Stimulated activated memory B cell treated with anti-CD40 and anti-IgM and Interleukin-4, amounts not matched to agents 10 μg/mL and 1 μg/mL and 100 μg/mL, for 72 hours (primary cell): Measurements from ENCODE around the gene COL20A1.
"Not testable (repeated sequence)": the region's sequence is repeated elsewhere in the genome, so short reads cannot be mapped to it uniquely, and the experiment has no call there.

Source experiments
- ATAC-seq: fragments of 150-1000 bp; cut with Tn5 transposase; 2 replicates; pipeline ENCODE4 v1.10.0; 2021
- H3K27ac Mint-ChIP-seq: one replicate; pipeline ENCODE4 v1.8.0; 2022; ENCODE audit warnings: mild to moderate bottlenecking, mixed read lengths
- H3K27me3 Mint-ChIP-seq: one replicate; pipeline ENCODE4 v1.8.0; 2022; ENCODE audit warnings: mixed read lengths
- H3K36me3 Mint-ChIP-seq: one replicate; pipeline ENCODE4 v1.8.0; 2022; ENCODE audit warnings: mixed read lengths
- H3K4me1 Mint-ChIP-seq: one replicate; pipeline ENCODE4 v1.8.0; 2022; ENCODE audit warnings: mixed read lengths
- H3K4me3 Mint-ChIP-seq: one replicate; pipeline ENCODE4 v1.8.0; 2022; ENCODE audit warnings: mild to moderate bottlenecking, moderate library complexity, mixed read lengths
- H3K9me3 Mint-ChIP-seq: one replicate; pipeline ENCODE4 v1.8.0; 2022; ENCODE audit warnings: mixed read lengths

Gene COL20A1

GRCh38 chr20:63301671-63302070, 8.7 kb downstream of the COL20A1 start:
- Mint-ChIP-seq H3K36me3 (no peaks in the 10 kb centered on the region), H3K27ac (no peak overlapping the region), H3K27me3 (peaks cover 59% of the 10 kb centered on the region), H3K9me3 (peaks cover 11% of the 10 kb centered on the region), H3K4me3 (no peak overlapping the region), H3K4me1 (no peaks in the 10 kb centered on the region)
- ATAC-seq, result no peak

GRCh38 chr20:63303095-63303666, 10.2 kb downstream of the COL20A1 start:
- H3K4me3 Mint-ChIP-seq, result no peak overlapping the region

DNA sequence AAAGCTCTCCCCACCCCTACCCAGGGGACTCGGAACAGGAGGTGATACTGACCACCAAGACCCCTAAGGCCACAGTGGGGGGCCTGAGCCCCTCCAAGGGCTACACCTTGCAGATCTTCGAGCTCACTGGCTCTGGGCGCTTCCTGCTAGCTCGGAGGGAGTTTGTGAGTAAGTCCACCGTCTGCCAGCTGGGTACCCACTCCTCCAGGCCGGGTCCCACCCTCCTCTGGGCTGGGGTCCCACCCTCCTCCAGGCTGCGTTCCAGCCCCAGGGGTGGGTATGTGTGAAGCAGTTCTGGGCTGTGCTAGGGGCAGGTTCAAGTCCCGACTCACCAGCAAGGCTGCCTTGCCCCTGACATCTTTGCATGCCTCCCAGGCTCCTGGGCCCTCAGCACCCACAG, 12.4 kb downstream of the COL20A1 start:
- ATAC-seq, result no peak

More at GRCh38 chr20:63303095-63303666, 10.2 kb downstream of the COL20A1 start:
- no peak overlapping the region for H3K27ac Mint-ChIP-seq
- H3K27me3 Mint-ChIP-seq, result peaks cover 45% of the 10 kb centered on the region
- H3K36me3 Mint-ChIP-seq, result no peaks in the 10 kb centered on the region
- no peaks in the 10 kb centered on the region for H3K4me1 Mint-ChIP-seq
- no peak for ATAC-seq
- peaks cover 11% of the 10 kb centered on the region for H3K9me3 Mint-ChIP-seq

GRCh38 chr20:63305933-63306672, 13.1 kb downstream of the COL20A1 start:
- peaks cover 37% of the 10 kb centered on the region for H3K27me3 Mint-ChIP-seq
- not testable (repeated sequence) for ATAC-seq, H3K4me3 Mint-ChIP-seq, H3K4me1 Mint-ChIP-seq, H3K27ac Mint-ChIP-seq, H3K9me3 Mint-ChIP-seq, H3K36me3 Mint-ChIP-seq

More for the DNA sequence above, 12.4 kb downstream of the COL20A1 start:
- Mint-ChIP-seq H3K27me3 (peaks cover 37% of the 10 kb centered on the region), H3K9me3 (peaks cover 7% of the 10 kb centered on the region), H3K4me1 (no peaks in the 10 kb centered on the region), H3K27ac (no peak overlapping the region), H3K36me3 (no peaks in the 10 kb centered on the region), H3K4me3 (no peak overlapping the region)

- Mint-ChIP-seq H3K27me3 (peaks cover 29% of the 10 kb centered on the region), H3K4me1 (no peaks in the 10 kb centered on the region), H3K9me3 (peaks cover 3% of the 10 kb centered on the region), H3K4me3 (no peak overlapping the region), H3K36me3 (no peaks in the 10 kb centered on the region), H3K27ac (no peak overlapping the region)
- no peak for ATAC-seq
Measured at GRCh38 chr20:63306673-63307537, 13.9 kb downstream of the COL20A1 start.

- Mint-ChIP-seq H3K4me1 (no peaks in the 10 kb centered on the region), H3K4me3 (no peak overlapping the region), H3K27me3 (peaks cover 23% of the 10 kb centered on the region), H3K36me3 (no peaks in the 10 kb centered on the region), H3K27ac (no peak overlapping the region), H3K9me3 (peaks cover 3% of the 10 kb centered on the region)
- no peak for ATAC-seq
Measured at GRCh38 chr20:63307538-63308217, 14.7 kb downstream of the COL20A1 start.

DNA sequence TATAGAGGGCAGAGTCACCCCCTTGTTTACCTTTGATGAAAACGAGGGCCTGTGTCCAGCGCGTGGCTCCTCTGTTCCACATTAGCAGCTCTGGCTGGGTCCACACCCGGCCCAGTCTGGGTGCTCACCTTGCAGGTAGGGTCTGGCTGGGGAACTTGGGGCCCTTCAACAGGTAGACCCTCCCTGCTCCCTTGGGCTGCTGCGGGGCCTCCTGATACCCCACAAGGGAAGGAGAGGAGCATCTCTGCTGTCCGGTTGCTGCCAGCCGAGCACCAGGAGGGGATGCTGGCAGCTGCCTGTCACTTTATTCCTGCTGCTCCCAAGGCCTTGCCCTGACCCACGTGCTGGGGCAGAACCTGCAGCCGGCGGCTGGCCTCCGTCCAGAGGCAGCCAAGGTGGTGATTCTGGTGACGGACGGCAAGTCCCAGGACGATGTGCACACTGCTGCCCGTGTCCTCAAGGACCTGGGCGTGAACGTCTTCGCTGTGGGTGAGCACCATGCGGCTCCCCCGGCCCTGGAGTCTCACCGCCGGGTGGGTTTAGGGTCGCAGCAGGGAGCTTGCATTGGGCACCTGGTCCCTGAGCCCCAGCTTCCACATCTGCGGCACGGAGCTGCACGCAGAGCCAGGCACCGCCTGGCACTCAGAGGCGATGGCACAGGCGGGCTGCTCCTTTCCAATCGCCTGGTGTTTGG, 15.4 kb downstream of the COL20A1 start:
- no peak overlapping the region for H3K27ac Mint-ChIP-seq
- H3K9me3 Mint-ChIP-seq, result peaks cover 3% of the 10 kb centered on the region
- H3K4me3 Mint-ChIP-seq, result no peak overlapping the region
- peaks cover 25% of the 10 kb centered on the region for H3K27me3 Mint-ChIP-seq
- no peaks in the 10 kb centered on the region for H3K4me1 Mint-ChIP-seq
- H3K36me3 Mint-ChIP-seq, result no peaks in the 10 kb centered on the region
- ATAC-seq, result no peak

GRCh38 chr20:63309261-63310071, 16.5 kb downstream of the COL20A1 start:
- Mint-ChIP-seq H3K27me3 (peaks cover 28% of the 10 kb centered on the region), H3K36me3 (no peaks in the 10 kb centered on the region), H3K4me1 (no peaks in the 10 kb centered on the region), H3K4me3 (no peak overlapping the region), H3K27ac (no peak overlapping the region), H3K9me3 (peaks cover 3% of the 10 kb centered on the region)
- no peak for ATAC-seq

GRCh38 chr20:63310265-63310991, 17.4 kb downstream of the COL20A1 start:
- Mint-ChIP-seq H3K27ac (no peak overlapping the region), H3K36me3 (no peaks in the 10 kb centered on the region), H3K27me3 (peaks cover 38% of the 10 kb centered on the region), H3K9me3 (no peaks in the 10 kb centered on the region), H3K4me3 (no peak overlapping the region), H3K4me1 (no peaks in the 10 kb centered on the region)
- ATAC-seq, result no peak

DNA sequence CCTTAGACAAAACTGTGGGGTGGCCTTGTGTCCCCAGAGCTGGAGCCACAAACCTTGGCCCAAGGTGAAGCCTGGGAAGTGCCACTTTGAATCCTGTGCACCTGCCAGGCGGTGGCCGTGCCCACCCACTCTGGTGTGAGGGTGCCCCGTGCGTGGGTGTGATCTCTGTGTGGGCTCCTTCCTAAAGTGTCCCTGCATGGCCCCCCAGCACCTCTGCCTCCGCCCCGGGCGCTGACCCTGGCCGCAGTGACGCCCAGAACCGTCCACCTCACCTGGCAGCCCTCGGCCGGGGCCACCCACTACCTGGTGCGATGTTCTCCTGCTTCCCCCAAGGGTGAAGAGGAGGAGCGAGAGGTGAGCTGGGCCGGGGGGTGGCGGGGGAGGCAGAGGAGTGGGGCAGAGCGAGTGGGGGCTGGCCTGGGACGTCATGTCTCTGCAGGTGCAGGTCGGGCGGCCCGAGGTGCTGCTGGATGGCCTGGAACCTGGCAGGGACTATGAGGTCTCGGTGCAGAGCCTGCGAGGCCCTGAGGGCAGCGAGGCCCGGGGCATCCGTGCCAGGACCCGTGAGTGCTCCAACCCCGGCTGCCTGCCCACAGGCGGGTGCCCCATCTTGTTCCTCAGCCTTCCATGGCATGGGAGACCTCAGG, 18.3 kb downstream of the COL20A1 start:
- no peaks in the 10 kb centered on the region for H3K4me1 Mint-ChIP-seq
- no peak overlapping the region for H3K4me3 Mint-ChIP-seq
- no peak overlapping the region for H3K27ac Mint-ChIP-seq
- H3K27me3 Mint-ChIP-seq, result peaks cover 44% of the 10 kb centered on the region
- H3K9me3 Mint-ChIP-seq, result no peaks in the 10 kb centered on the region
- ATAC-seq, result no peak
- no peaks in the 10 kb centered on the region for H3K36me3 Mint-ChIP-seq

DNA sequence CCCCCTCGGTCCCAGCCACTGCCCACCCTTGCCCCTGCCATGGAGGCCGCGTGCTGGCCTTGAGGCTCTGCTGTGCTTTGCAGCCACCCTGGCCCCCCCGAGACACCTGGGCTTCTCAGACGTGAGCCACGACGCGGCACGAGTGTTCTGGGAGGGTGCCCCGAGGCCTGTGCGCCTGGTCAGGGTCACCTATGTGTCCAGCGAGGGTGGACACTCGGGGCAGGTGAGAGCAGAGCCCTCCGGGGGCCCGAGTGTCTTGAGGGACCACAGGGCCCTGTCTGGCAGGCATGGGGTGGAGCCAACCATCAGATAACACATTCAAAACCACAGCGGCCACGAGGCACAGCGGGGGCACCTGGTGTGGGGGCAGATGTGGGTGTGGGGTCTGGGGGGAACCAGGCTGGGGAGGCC, 18.9 kb downstream of the COL20A1 start:
- H3K4me3 Mint-ChIP-seq, result no peak overlapping the region
- peaks cover 44% of the 10 kb centered on the region for H3K27me3 Mint-ChIP-seq
- ATAC-seq, result no peak

GRCh38 chr20:63312273-63312672, 19.3 kb downstream of the COL20A1 start:
- no peak overlapping the region for H3K27ac Mint-ChIP-seq
- H3K27me3 Mint-ChIP-seq, result peaks cover 44% of the 10 kb centered on the region
- ATAC-seq, result no peak
- H3K4me3 Mint-ChIP-seq, result no peak overlapping the region
- H3K4me1 Mint-ChIP-seq, result no peaks in the 10 kb centered on the region
- H3K36me3 Mint-ChIP-seq, result no peaks in the 10 kb centered on the region
- H3K9me3 Mint-ChIP-seq, result no peaks in the 10 kb centered on the region

More for the DNA sequence above, 18.9 kb downstream of the COL20A1 start:
- Mint-ChIP-seq H3K27ac (no peak overlapping the region), H3K36me3 (no peaks in the 10 kb centered on the region), H3K4me1 (no peaks in the 10 kb centered on the region), H3K9me3 (no peaks in the 10 kb centered on the region)

DNA sequence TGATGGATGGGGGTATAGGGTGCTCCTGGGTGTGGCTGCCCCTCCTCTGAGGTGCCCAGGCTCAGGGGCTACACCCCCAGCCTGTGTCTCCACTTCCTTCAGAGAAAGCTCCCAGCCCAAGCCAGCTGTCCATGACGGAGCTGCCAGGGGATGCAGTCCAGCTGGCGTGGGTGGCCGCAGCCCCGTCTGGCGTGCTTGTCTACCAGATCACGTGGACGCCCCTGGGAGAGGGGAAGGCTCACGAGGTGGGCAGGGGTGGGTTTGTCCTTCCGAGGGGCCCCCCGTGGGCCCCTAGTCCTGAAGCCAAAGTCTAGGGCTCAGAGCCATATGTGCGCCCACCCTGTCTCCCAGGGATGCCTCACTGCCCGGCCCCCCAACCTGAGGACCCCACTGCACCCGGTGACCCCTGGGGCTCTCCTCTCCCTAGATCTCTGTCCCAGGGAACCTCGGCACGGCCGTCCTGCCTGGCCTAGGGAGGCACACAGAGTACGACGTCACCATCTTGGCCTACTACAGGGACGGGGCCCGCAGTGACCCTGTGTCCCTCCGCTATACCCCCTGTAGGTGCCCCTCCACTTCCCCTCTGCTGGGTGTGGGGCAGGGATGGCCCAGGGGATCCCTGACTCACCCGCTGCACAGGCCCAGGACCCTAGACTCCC, 19.8 kb downstream of the COL20A1 start:
- Mint-ChIP-seq H3K27me3 (peaks cover 44% of the 10 kb centered on the region), H3K9me3 (no peaks in the 10 kb centered on the region), H3K27ac (no peak overlapping the region), H3K4me1 (no peaks in the 10 kb centered on the region), H3K4me3 (no peak overlapping the region), H3K36me3 (no peaks in the 10 kb centered on the region)
- ATAC-seq, result peak; percentile 2
